ENCODE measurements around the gene FRMPD2. TPM values are rescaled to one million over a fixed set of nuclear protein-coding genes. Genes with fewer than 3 reads are reported as not detected.

FRMPD2 gene
- total RNA-seq, 1 experiment from 2014 or later, result 1.1 TPM

DNA sequence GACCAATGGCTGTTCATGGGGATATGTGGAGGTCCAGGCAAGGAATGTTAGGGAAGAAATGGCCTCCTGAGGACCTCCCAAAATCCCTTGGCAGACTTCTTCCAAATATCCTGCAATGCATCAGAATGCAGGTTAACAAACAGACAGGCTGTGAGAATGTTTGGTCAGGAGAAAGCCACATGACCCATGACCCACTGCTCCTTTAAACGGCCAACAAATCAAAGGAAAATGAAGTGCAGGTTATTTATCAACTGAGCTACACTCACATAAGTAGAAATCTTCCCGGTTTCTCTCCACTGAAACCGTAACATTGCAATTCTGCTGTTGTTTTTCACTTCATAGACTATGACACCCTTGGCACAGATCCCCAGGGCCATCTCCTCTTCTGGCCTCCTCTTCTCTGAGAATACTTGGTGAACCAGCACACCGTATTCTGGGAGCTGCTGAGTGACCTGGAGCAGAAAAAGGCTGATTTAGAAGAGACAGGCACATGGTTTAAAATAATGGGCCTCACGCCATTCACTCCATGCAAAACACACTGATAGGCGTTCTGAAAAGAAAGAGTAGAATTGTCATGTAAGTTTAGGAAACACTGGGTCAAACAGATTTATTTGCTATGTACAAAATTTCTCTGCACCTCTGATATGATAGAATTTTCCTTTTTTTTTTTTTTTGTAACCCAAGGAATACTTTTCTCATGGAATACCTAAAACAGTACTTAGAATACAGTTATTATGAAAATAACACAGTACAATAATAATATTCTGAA lies 67.8 kb downstream of the FRMPD2 start:
- DNase-seq (ENCODE audit: low spot score) (no peak), ATAC-seq (no peak)
- H3K27me3 Mint-ChIP-seq (ENCODE audit: low read depth), result no peaks in the 10 kb centered on the region; the same call in 1 of the 2 replicates
- ChIA-PET POLR2A (no interaction called here), CTCF (interaction anchor here (1.6 kb wide), 1 partner anchor 83 kb away, joined by 3 read pairs; no protein-coding TSS in a partner anchor)
- no peak overlapping the region for H3K4me3 Mint-ChIP-seq
- H3K27ac Mint-ChIP-seq, result no peak overlapping the region
- H3K4me1 Mint-ChIP-seq, result peaks cover 12% of the 10 kb centered on the region
- no peak for TF ChIP-seq ZNF671 (CRISPR knock-in tag; IDR thresholded peaks at IDR 0.05)
- TF ChIP-seq ZNF317 (CRISPR knock-in tag; IDR thresholded peaks at IDR 0.05; ENCODE audit: borderline replicate concordance, low read depth), result no peak
- TF ChIP-seq, protein P1, sequence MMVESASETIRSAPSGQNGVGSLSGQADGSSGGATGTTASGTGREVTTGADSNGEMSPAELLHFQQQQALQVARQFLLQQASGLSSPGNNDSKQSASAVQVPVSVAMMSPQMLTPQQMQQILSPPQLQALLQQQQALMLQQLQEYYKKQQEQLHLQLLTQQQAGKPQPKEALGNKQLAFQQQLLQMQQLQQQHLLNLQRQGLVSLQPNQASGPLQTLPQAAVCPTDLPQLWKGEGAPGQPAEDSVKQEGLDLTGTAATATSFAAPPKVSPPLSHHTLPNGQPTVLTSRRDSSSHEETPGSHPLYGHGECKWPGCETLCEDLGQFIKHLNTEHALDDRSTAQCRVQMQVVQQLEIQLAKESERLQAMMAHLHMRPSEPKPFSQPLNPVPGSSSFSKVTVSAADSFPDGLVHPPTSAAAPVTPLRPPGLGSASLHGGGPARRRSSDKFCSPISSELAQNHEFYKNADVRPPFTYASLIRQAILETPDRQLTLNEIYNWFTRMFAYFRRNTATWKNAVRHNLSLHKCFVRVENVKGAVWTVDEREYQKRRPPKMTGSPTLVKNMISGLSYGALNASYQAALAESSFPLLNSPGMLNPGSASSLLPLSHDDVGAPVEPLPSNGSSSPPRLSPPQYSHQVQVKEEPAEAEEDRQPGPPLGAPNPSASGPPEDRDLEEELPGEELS (CRISPR knock-in tag; IDR thresholded peaks at IDR 0.05), result no peak
- no peak for TF ChIP-seq JUN (CRISPR knock-in tag; IDR thresholded peaks at IDR 0.05)
- TF ChIP-seq NFATC4 (CRISPR knock-in tag; IDR thresholded peaks at IDR 0.05), result no peak
- TF ChIP-seq TEAD4 (CRISPR knock-in tag; IDR thresholded peaks at IDR 0.05), result no peak
- no peak for TF ChIP-seq CBFB (CRISPR knock-in tag; IDR thresholded peaks at IDR 0.05; ENCODE audit: low read depth)
- TF ChIP-seq, protein P2, sequence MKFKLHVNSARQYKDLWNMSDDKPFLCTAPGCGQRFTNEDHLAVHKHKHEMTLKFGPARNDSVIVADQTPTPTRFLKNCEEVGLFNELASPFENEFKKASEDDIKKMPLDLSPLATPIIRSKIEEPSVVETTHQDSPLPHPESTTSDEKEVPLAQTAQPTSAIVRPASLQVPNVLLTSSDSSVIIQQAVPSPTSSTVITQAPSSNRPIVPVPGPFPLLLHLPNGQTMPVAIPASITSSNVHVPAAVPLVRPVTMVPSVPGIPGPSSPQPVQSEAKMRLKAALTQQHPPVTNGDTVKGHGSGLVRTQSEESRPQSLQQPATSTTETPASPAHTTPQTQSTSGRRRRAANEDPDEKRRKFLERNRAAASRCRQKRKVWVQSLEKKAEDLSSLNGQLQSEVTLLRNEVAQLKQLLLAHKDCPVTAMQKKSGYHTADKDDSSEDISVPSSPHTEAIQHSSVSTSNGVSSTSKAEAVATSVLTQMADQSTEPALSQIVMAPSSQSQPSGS (CRISPR knock-in tag; IDR thresholded peaks at IDR 0.05; ENCODE audit: borderline replicate concordance, low read depth), result no peak
- TF ChIP-seq NFYB (CRISPR knock-in tag; conservative IDR thresholded peaks at IDR 0.05; ENCODE audit: low read depth), result no peak
- no peak for TF ChIP-seq IRF2 (CRISPR knock-in tag; IDR thresholded peaks at IDR 0.05; ENCODE audit: borderline replicate concordance, low read depth)
- no peak for TF ChIP-seq HMGA2 (CRISPR knock-in tag; IDR thresholded peaks at IDR 0.05)
- TF ChIP-seq, protein P3, sequence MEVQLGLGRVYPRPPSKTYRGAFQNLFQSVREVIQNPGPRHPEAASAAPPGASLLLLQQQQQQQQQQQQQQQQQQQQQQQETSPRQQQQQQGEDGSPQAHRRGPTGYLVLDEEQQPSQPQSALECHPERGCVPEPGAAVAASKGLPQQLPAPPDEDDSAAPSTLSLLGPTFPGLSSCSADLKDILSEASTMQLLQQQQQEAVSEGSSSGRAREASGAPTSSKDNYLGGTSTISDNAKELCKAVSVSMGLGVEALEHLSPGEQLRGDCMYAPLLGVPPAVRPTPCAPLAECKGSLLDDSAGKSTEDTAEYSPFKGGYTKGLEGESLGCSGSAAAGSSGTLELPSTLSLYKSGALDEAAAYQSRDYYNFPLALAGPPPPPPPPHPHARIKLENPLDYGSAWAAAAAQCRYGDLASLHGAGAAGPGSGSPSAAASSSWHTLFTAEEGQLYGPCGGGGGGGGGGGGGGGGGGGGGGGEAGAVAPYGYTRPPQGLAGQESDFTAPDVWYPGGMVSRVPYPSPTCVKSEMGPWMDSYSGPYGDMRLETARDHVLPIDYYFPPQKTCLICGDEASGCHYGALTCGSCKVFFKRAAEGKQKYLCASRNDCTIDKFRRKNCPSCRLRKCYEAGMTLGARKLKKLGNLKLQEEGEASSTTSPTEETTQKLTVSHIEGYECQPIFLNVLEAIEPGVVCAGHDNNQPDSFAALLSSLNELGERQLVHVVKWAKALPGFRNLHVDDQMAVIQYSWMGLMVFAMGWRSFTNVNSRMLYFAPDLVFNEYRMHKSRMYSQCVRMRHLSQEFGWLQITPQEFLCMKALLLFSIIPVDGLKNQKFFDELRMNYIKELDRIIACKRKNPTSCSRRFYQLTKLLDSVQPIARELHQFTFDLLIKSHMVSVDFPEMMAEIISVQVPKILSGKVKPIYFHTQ (CRISPR knock-in tag; IDR thresholded peaks at IDR 0.05), result no peak
- TF ChIP-seq, protein P4, sequence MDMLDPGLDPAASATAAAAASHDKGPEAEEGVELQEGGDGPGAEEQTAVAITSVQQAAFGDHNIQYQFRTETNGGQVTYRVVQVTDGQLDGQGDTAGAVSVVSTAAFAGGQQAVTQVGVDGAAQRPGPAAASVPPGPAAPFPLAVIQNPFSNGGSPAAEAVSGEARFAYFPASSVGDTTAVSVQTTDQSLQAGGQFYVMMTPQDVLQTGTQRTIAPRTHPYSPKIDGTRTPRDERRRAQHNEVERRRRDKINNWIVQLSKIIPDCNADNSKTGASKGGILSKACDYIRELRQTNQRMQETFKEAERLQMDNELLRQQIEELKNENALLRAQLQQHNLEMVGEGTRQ (CRISPR knock-in tag; IDR thresholded peaks at IDR 0.05), result no peak
- TF ChIP-seq, protein P5, sequence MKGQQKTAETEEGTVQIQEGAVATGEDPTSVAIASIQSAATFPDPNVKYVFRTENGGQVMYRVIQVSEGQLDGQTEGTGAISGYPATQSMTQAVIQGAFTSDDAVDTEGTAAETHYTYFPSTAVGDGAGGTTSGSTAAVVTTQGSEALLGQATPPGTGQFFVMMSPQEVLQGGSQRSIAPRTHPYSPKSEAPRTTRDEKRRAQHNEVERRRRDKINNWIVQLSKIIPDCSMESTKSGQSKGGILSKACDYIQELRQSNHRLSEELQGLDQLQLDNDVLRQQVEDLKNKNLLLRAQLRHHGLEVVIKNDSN (CRISPR knock-in tag; IDR thresholded peaks at IDR 0.05), result no peak
- TF ChIP-seq, protein P6, sequence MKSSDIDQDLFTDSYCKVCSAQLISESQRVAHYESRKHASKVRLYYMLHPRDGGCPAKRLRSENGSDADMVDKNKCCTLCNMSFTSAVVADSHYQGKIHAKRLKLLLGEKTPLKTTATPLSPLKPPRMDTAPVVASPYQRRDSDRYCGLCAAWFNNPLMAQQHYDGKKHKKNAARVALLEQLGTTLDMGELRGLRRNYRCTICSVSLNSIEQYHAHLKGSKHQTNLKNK (CRISPR knock-in tag; IDR thresholded peaks at IDR 0.05), result no peak
- TF ChIP-seq, protein P7, sequence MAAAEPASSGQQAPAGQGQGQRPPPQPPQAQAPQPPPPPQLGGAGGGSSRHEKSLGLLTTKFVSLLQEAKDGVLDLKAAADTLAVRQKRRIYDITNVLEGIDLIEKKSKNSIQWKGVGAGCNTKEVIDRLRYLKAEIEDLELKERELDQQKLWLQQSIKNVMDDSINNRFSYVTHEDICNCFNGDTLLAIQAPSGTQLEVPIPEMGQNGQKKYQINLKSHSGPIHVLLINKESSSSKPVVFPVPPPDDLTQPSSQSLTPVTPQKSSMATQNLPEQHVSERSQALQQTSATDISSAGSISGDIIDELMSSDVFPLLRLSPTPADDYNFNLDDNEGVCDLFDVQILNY (CRISPR knock-in tag; IDR thresholded peaks at IDR 0.05), result no peak
- H3K9me3 Mint-ChIP-seq, result no peaks in the 10 kb centered on the region
- H3K36me3 Mint-ChIP-seq, result no peaks in the 10 kb centered on the region

Data from WTC11 (cell line).